B cell (primary cell): ENCODE measurements around the gene MTX1. TPM values are rescaled to one million over a fixed set of nuclear protein-coding genes. Genes with fewer than 3 reads are reported as not detected.
"Not testable (repeated sequence)": the region's sequence is repeated elsewhere in the genome, so short reads cannot be mapped to it uniquely, and the experiment has no call there.

Experiments used
- ATAC-seq: fragments of 200-7000 bp; cut with Tn5 transposase; one replicate; pipeline ENCODE4 v1.10.0; 2021; ENCODE audit warnings: low read depth, mild to moderate bottlenecking, moderate number of reproducible peaks, moderate library complexity
- CTCF ChIA-PET: fragments of 350-600 bp; sonication (Branson Sonifier 250); formaldehyde crosslinking; loops from one replicate; lab custom pipeline; 2021; ENCODE audit warnings: antibody characterized with exemption, inconsistent platforms; lab: Charles Lee
- POLR2A ChIA-PET: fragments of 350-600 bp; sonication (Branson Sonifier 250); formaldehyde crosslinking; loops from one replicate; lab custom pipeline; 2021; ENCODE audit warnings: antibody characterized with exemption; lab: Charles Lee
- DNase-seq: peaks from one replicate; pipeline ENCODE4 v3.0.0; 2013
- H2AFZ ChIP-seq: 2 replicates; pipeline ENCODE4 v1.6.1; 2012; ENCODE audit warnings: mild to moderate bottlenecking, low read depth, low read length; ENCODE audit not compliant: insufficient read depth, poor library complexity, severe bottlenecking
- H3K27ac ChIP-seq, 2 donors: 1 replicate in 1 of 2; 2 replicates in 1 of 2; pipeline ENCODE4 v1.5.1; 2012 to 2013; ENCODE audit warnings: low read length in 2 of 2, mild to moderate bottlenecking in 2 of 2, moderate library complexity in 1 of 2
- H3K27me3 ChIP-seq, 4 experiments: fragments of 200-600 bp in 1 of 4; sonication (generic) in 1 of 4; replicated peaks in 1 of 4; 1 replicate in 2 of 4; 2 replicates in 2 of 4; pipeline versions ENCODE4 v1.6.1 to v1.7.0; 2013 to 2016; ENCODE audit warnings: low read length in 3 of 4, mild to moderate bottlenecking in 2 of 4, mixed read lengths in 1 of 4, moderate library complexity in 1 of 4; ENCODE audit not compliant: insufficient read depth in 4 of 4, control insufficient read depth in 3 of 4; ENCODE audit errors: control extremely low read depth in 1 of 4
- H3K36me3 ChIP-seq, 2 experiments: replicated peaks in 1 of 2; 1 replicate in 1 of 2; 2 replicates in 1 of 2; pipeline versions ENCODE4 v1.6.1 to v1.7.1; 2013; ENCODE audit warnings: low read length in 1 of 2; ENCODE audit not compliant: insufficient read depth in 2 of 2, control insufficient read depth in 1 of 2; ENCODE audit errors: control extremely low read depth in 1 of 2, extremely low read depth in 1 of 2
- H3K4me1 ChIP-seq, 2 donors: fragments of 200-600 bp in 1 of 2; sonication (generic) in 1 of 2; 1 replicate in 1 of 2; 2 replicates in 1 of 2; pipeline versions ENCODE4 v1.5.1 to v1.6.1; 2013 to 2017; ENCODE audit warnings: low read length in 2 of 2; ENCODE audit not compliant: control insufficient read depth in 2 of 2, insufficient read depth in 2 of 2
- H3K4me2 ChIP-seq: replicated peaks from 2 replicates; pipeline ENCODE3; 2012; ENCODE audit warnings: mild to moderate bottlenecking, low read depth, low read length; ENCODE audit not compliant: poor library complexity, severe bottlenecking
- H3K4me3 ChIP-seq, 5 experiments: fragments of 200-600 bp in 1 of 5; sonication (generic) in 1 of 5; 1 replicate in 3 of 5; 2 replicates in 2 of 5; pipeline versions ENCODE4 v1.5.1 to v1.7.0; 2011 to 2016; ENCODE audit warnings: low read length in 4 of 5, mild to moderate bottlenecking in 4 of 5, low read depth in 2 of 5, control low read depth in 1 of 5, moderate library complexity in 1 of 5; ENCODE audit not compliant: insufficient read depth in 1 of 5; ENCODE audit errors: control extremely low read depth in 1 of 5, extremely low read depth in 1 of 5
- H3K79me2 ChIP-seq: fragments of 200-600 bp; sonication (generic); one replicate; pipeline ENCODE4 v1.6.0; 2016; ENCODE audit warnings: low read length; ENCODE audit not compliant: control insufficient read depth, insufficient read depth
- H3K9ac ChIP-seq: fragments of 200-600 bp; sonication (generic); 2 replicates; pipeline ENCODE4 v1.6.1; 2017; ENCODE audit warnings: mild to moderate bottlenecking, low read length, moderate library complexity
- H3K9me3 ChIP-seq, 3 donors: one replicate each; pipeline versions ENCODE4 v1.6.1 to v1.7.1; 2013; ENCODE audit warnings: low read length in 2 of 3; ENCODE audit not compliant: control insufficient read depth in 2 of 3, insufficient read depth in 1 of 3; ENCODE audit errors: control extremely low read depth in 1 of 3
- H4K20me1 ChIP-seq: 2 replicates; pipeline ENCODE4 v1.6.0; 2012; ENCODE audit warnings: mild to moderate bottlenecking, low read length; ENCODE audit not compliant: insufficient read depth, control insufficient read depth, poor library complexity, severe bottlenecking
- H3K27ac Mint-ChIP-seq: one replicate; pipeline ENCODE4 v1.8.0; 2021; ENCODE audit warnings: mixed read lengths
- H3K27me3 Mint-ChIP-seq: one replicate; pipeline ENCODE4 v1.8.0; 2021; ENCODE audit warnings: mixed read lengths
- H3K4me1 Mint-ChIP-seq: one replicate; pipeline ENCODE4 v1.8.0; 2021; ENCODE audit warnings: mixed read lengths
- H3K4me3 Mint-ChIP-seq: one replicate; pipeline ENCODE4 v1.8.0; 2021; ENCODE audit warnings: mixed read lengths
- H3K9me3 Mint-ChIP-seq: one replicate; pipeline ENCODE4 v1.8.0; 2022; ENCODE audit warnings: mixed read lengths; ENCODE audit not compliant: insufficient read depth
- WGBS: methylation state at CpG from one replicate; pipeline ENCODE4 v1.1.5; 2013; ENCODE audit warnings: missing lambda C conversion rate; ENCODE audit not compliant: insufficient coverage; 5-methylcytosine and 5-hydroxymethylcytosine counted together
- intact Hi-C: fragments of 100-400 bp; cut with micrococcal nuclease; formaldehyde crosslinking; loops from one replicate; pipeline ENCODE4 v1.10.0; 2022
- polyA plus RNA-seq: library from polyadenylated mRNA; depleted of rRNA; stranded (reverse); fragments of >200 nt; gene quantifications from 2 replicates; pipeline ENCODE4 v1.2.3, GENCODE V29; 2012
- total RNA-seq, 2 donors: library from RNA; stranded (reverse); fragments of 120-200 nt in 1 of 2; gene quantifications; 1 replicate in 1 of 2; 2 replicates in 1 of 2; pipeline versions ENCODE4 v1.2.3 to v1.2.4, GENCODE V29; 2013 to 2022

Gene MTX1
- total and polyA plus RNA-seq, 2 donors (not counting 1 experiment from before 2014, with no cell fraction given): 19.0 to 40.4 TPM

- intact Hi-C loops, H3K27ac Mint-ChIP-seq: not testable (repeated sequence)
- CTCF ChIA-PET: interaction anchor here (1.1 to 2.9 kb wide), 5 partner anchors 9 to 72 kb away, joined by 3 to 13 read pairs (median 5); partner anchors contain the start of gene KRTCAP2
These were observed 44.7 kb upstream of the MTX1 start for GRCh38 chr1:155163785-155164184.

GRCh38 chr1:155164625-155165024 lies 43.9 kb upstream of the MTX1 start:
- not testable (repeated sequence) for H2AFZ ChIP-seq, H3K27me3 Mint-ChIP-seq, H3K27ac ChIP-seq, H3K27ac Mint-ChIP-seq, H4K20me1 ChIP-seq, DNase-seq, H3K4me3 Mint-ChIP-seq, H3K27me3 ChIP-seq, H3K9ac ChIP-seq, ATAC-seq, H3K4me3 ChIP-seq, H3K4me2 ChIP-seq, H3K9me3 Mint-ChIP-seq, H3K79me2 ChIP-seq
- peaks cover 20% of the 10 kb centered on the region for H3K4me1 Mint-ChIP-seq
- peaks cover 0 to 10% of the 10 kb centered on the region in 2 experiments for H3K36me3 ChIP-seq
- ChIA-PET CTCF (interaction anchor here (0.6 to 2.9 kb wide), 6 partner anchors 8 to 512 kb away, joined by 3 to 13 read pairs (median 4); partner anchors contain the start of gene KRTCAP2), POLR2A (interaction anchor here (0.7 kb wide), 1 partner anchor 28 kb away, joined by 8 read pairs; no protein-coding TSS in a partner anchor)
- peaks cover 0 to 10% (median 0%) of the 10 kb centered on the region in 3 donors for H3K9me3 ChIP-seq
- intact Hi-C loops: loop anchor here (5.0 kb wide), 1 partner anchor 37 kb away; the partner anchor contains the start of gene EFNA1
- WGBS: 100% methylated on average over 4 of the region's 11 CpGs
- peaks cover 10 to 22% of the 10 kb centered on the region in 2 donors for H3K4me1 ChIP-seq

More at GRCh38 chr1:155163785-155164184, 44.7 kb upstream of the MTX1 start:
- Histone ChIP-seq H3K9me3 (peaks cover 0 to 10% (median 0%) of the 10 kb centered on the region in 3 donors), H3K4me1 (peaks cover 10 to 22% of the 10 kb centered on the region in 2 donors)
- H3K79me2 ChIP-seq, DNase-seq, H4K20me1 ChIP-seq, H3K36me3 ChIP-seq, H2AFZ ChIP-seq, ATAC-seq, H3K27ac ChIP-seq, H3K27me3 Mint-ChIP-seq, H3K4me2 ChIP-seq, H3K9ac ChIP-seq, H3K4me3 Mint-ChIP-seq, H3K9me3 Mint-ChIP-seq, H3K4me3 ChIP-seq, POLR2A ChIA-PET, H3K27me3 ChIP-seq: not testable (repeated sequence)
- WGBS: no CpG with 5 or more reads among the region's 4 CpGs
- H3K4me1 Mint-ChIP-seq: peaks cover 16% of the 10 kb centered on the region
